ENCODE data around the gene MET.

Gene MET

GRCh38 chr7:116663744-116664143 lies 8.3 kb upstream of the MET start:
- DNase-seq (ENCODE audit: low read depth in 1 of 2, low spot score in 1 of 2) = no peak

DNA sequence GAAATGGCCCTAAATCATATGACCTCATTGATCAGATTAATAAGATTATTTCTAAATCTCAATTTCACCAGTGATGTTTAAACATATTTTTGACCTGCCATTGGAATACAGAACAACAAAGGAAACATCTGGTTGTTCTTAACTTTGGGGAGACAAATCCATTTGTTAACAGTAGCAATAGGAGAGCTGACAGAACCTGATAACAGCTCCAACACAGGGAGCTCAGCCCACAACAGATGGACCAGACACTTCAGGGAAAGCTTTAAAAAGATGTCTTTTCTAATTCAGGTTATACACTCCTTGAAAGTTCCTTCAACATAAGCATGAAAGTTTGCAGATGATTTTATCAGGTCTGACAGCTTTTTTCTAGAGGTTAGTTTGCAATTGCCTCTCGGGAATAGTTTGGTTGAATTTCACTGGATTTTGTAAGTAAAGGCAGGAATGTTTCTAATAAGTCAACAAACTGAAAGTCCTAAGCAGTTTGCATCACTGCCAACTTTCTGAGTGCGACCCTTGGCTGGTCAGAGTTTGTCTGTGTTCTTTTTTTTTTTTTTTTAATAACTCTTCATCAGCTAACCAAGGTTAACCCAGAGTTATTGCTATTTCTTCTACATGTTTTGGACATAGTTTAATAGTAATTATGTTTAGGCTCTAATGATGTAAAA lies 6.5 kb upstream of the MET start:
- DNase-seq (ENCODE audit: low read depth in 1 of 2, low spot score in 1 of 2) = no peak

GRCh38 chr7:116669769-116670168 lies 2.2 kb upstream of the MET start:
- DNase-seq (ENCODE audit: low read depth in 1 of 2, low spot score in 1 of 2) = no peak

DNA sequence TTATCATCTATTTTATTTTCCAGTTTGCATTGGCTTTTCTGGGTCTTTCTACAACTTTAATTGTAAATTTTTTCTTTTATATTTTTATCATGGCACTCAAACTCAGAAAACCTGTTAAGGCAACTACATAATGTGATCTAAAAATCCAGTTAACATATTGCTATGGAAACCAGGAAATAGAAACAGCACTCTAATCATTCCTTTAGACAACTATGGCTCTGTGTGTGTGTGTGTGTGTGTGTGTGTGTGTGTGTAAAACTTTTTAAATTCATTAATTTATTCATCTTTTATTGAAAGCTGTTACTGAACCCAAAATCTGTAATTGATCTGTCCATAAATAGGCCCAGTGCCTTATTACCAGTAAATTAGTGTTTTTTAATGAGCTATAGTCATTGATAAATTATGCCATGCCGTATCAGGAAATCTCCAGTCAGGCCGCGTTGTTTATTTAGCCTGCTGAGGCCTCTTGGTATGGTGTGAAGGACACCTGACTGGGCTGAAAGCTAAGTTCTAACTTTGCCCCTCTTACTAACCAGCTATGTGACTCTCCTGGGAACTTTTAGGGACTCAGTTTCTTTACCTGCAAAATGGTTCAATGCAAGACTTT lies 1.5 kb upstream of the MET start:
- DNase-seq (ENCODE audit: low read depth in 1 of 2, low spot score in 1 of 2) = no peak

DNA sequence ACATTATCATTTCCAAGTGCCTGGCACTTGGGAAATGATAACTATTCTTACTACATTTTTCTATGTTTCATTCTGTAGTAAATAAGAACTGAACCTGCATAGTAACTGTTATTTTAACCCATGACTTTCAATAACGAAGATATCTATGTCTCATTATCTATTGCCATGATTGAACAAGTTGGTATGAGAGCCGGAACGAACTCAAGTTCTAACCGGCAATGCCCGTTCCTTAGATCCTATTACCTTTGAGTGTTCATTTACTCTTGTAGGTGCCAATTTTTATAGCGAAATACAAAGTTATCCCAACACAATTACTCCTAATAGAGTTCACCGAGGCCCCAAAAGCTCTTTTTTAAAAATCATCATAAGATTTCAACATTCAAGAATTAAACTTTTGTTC lies 885 bp upstream of the MET start:
- no peak for DNase-seq (ENCODE audit: low read depth in 1 of 2, low spot score in 1 of 2)

DNA sequence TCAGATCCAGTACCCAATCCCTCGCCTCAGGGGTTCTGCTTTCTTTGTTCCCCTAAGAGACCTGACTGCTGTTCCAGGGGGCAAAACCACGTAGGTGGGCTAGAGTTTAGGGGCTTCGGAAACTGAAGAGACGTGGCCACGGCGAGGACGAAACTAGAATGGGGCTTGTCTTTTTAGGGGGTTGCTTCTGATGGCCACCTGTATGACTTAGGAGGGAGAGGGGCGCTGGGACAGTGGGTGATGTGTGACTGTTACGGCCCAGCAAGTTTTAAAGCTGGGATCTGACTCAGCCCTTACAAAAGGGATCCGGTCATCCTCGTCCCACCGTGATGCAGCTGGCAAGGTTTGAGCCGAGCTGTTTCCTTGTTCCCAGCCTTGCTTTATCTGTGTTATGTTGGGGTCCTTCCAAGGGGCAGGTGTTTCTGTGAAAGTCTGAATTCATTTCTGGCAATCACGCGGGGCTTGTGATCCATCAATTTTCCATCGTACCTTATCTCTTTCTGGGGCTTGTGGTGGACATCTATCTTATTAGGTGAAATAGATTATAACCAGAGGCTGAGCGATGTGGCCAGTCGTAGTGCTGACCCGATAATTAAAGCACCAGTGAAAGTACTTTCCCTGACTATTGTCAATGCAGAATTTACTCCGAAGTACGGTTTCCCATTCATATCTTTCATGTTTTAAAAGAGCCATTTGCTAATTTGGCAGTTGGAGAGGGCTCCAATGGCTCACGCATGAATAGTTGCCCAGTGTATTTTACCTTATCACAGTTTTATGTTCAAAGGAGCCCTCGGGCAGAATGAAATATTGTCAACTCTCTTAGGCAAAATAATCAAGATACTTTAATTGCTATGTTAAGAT lies 830 bp downstream of the MET start:
- no peak for DNase-seq (ENCODE audit: low read depth in 1 of 2, low spot score in 1 of 2)

DNA sequence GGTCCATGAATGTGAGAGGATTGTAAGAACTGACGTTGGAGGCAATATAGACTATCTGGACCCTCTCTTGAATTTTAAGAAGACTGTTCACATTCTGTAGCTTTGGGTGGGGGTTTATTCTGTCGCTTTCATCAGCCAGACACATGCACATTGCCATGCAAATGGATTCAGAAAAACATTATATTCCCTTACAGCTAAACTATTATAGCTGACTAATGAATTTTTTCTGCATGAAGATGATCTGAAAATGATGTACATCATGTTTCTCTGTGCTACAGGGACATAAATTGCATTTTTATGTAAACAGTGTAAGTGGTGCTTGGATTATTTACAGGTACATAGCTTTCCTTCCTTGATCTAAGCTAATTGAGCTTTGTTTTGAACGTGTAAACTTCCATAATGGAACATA lies 1.5 kb downstream of the MET start:
- DNase-seq (ENCODE audit: low read depth in 1 of 2, low spot score in 1 of 2) = no peak

- no peak for DNase-seq (ENCODE audit: low read depth in 1 of 2, low spot score in 1 of 2)
Measured at GRCh38 chr7:116674508-116675173, 2.6 kb downstream of the MET start.

DNA sequence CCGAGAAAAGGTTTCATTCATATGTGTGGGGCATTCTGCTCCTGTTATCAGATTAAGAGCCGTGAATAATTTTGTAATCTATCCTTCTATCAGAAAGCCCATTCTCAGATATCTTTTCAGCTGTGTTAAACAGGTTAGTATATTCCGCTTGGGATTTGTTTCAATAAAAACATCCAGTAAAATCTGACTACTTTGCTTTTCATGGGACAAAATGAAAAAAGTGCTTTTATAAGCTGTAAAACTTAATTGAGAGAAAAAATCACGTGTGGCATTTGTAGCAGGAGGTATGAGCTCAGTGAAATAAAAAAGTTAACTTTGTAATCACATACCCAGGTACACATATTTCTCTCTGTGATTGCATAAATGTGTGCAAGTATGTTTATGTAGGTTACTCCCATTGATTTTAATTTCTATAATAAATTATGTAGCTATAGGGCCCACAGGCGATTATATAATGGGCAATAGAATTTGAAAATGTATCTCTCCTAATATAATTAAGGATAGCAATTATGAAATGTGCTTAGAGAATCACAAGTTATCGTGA lies 3.9 kb downstream of the MET start:
- DNase-seq (ENCODE audit: low read depth in 1 of 2, low spot score in 1 of 2) = no peak

DNA sequence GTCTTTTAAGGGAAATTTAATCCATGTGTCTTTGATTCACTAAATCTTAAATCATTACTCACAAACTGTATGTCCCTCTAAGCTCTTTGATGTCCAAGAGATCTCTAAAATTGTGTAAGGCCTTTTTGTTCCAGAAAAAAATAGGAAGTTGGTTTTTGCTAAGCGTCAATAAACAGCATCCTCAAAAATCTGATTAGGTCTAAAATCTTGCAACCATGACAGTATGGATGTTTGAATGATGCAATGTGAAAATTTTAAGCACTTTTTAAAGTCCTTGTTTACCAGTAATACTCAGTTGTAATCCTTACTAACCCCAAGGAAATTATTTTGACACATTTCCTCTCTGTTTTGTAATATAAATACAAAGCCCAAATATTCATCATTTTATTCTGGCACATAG lies 6.8 kb downstream of the MET start:
- no peak for DNase-seq (ENCODE audit: low read depth in 1 of 2, low spot score in 1 of 2)

DNA sequence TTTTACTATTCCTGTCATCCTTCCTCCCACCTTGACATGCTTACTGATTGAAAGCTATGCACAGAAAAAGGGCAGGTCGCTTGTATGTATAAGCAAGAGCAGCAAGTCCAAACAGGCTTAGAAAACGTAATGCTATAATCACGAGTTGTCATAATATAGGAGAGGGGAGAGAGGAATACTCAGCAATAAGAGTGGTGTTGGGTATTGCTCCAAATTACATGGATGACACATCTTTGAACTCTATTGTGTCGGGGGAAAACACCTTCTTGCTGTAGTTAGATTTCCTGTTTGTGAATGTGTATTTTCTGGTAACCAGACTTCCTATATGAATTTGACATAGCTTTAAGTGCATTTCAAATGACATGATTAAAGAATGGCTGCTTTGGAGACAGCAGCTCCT lies 7.5 kb downstream of the MET start:
- no peak for DNase-seq (ENCODE audit: low read depth in 1 of 2, low spot score in 1 of 2)

DNA sequence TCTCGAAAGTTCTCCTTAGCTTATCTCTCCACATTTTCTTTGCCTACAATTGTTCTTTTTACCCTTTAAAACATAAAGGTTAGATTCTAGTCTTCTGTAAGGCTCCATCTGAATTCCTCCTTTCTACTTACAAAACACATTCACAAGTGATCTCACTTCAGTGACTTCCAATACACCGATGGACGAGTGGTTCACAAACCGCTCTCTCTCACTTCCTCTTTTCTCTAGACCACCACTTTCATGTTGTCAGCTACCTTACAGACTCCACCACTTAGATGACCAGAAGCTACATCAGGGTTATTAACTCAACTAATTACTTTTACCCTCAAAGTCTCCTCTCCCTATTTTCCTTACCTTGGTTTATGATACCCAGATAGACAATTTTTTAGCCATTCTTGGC lies 11.8 kb downstream of the MET start:
- DNase-seq (ENCODE audit: low read depth in 1 of 2, low spot score in 1 of 2) = no peak

DNA sequence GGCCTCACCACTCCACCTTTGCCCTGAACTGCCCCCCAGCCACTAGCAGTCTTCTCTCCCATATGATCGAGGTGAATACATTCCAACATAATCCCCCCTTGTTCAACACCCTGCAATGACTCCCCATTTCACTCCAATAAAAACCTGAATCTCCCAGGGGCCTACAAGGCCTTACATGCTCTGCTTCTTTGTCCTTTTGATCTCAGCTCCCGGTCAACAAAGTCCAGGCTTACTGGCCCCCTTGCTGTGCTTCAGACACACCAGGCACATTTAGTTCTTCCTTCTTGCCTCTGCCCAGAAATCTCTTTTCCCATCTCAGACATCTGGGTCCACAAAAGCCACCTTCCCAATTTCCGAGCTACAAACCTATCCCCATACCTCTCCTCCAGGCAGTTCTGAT lies 14.0 kb downstream of the MET start:
- no peak for DNase-seq (ENCODE audit: low read depth in 1 of 2, low spot score in 1 of 2)

GRCh38 chr7:116686812-116687419 lies 14.9 kb downstream of the MET start:
- DNase-seq (ENCODE audit: low read depth in 1 of 2, low spot score in 1 of 2) = no peak

GRCh38 chr7:116687801-116688201 lies 15.8 kb downstream of the MET start:
- DNase-seq (ENCODE audit: low read depth in 1 of 2, low spot score in 1 of 2) = no peak

DNA sequence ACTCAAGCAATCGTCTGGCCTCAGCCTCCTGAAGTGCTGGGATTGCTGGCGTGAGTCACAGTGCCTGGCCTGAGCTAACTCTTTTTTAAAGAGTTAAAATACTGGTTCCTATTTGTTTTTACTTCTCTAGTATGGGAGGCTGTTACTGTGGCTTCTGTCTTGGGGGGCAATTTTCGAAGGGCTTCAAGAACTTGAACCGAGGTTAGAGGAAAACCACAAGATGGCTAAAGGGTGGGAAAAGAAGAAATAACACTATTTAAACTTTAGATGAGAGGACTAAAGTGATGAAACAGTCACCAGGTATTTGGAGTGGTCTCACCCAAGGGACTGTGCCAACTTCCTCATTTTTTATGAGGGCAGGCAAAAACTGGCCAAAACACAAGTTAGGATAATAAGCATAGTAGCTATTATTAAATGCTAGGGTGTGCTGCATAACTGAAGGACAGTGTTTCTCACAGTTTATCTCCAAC lies 17.8 kb downstream of the MET start:
- DNase-seq (ENCODE audit: low read depth in 1 of 2, low spot score in 1 of 2) = no peak

DNA sequence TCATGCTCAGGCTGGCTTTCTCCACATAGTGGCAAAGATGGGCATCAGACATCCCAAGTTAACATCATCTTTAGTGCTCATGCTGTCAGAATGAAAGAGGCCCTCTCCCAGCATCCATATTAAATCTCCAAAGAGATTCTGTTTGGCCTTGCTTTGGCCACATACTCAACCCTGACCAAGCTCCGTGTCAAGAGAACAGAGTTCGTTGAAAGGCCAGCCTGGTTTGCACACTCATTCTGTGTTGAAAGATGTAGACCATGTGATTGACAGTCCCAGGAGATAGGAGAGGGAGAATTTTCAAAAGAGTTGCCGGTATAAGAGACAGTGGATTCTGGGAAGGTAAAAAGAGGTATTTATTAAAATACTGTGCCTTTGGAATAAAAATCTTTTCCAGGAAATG lies 19.7 kb downstream of the MET start:
- no peak for DNase-seq (ENCODE audit: low read depth in 1 of 2, low spot score in 1 of 2)

DNA sequence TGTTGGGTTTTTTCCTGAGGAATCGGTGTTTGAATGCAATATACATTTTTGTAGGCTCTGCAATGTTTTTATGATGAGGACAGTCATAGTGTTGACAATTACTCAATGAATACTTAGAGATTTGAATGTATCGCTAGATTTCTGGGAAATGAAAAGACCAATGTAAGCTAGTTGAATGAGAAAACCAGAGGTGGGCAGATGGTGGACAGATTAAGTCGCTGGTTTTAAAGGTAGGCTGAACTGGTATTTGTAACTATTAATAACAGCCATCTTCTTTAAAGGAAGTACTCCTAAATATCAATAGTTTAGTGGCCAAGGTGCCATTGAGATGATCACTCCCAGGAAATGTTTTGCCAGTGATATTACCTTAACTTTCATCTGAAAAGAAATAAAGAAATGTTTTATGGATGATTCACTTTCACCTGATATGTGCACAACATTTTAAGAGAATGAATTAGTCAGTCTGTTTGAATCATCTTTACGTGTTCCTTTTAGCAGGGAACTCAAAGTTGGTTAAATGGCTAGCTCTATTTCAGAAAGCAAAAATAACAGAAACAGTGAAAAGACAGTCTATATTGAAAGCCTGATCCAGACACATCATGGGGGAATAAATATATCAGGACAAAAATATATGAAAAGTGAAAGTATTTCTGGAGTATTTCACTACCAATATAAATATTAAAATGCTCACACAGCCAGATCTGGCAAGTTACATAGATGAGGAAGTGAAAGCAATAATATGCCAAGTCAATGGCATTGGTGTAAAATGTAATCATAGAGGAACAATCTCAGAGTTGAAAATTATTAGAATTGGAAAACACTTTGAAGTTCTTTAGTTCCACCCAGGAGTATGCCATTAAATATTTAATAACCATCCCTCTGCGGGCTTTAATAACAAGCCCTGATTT lies 20.7 kb downstream of the MET start:
- no peak for DNase-seq (ENCODE audit: low read depth in 1 of 2, low spot score in 1 of 2)

- no peak for DNase-seq (ENCODE audit: low read depth in 1 of 2, low spot score in 1 of 2)
Measured at GRCh38 chr7:116696707-116697106, 24.7 kb downstream of the MET start.

GRCh38 chr7:116697152-116697551 lies 25.2 kb downstream of the MET start:
- no peak for DNase-seq (ENCODE audit: low read depth in 1 of 2, low spot score in 1 of 2)

All from activated CD4-positive, alpha-beta T cell treated with anti-CD3 and anti-CD28 coated beads, Interleukin-2, amount 50 U/mL, for 24 hours (primary cell).